Inflammatory macrophage (primary cell): Measurements from ENCODE around the gene MYO3B.
A peak's percentile ranks its signal among the peaks of the same experiment; 100 is the strongest.

ENCODE experiments used
- DNase-seq, 2 donors: peaks; one replicate each; pipeline ENCODE4 v3.0.0-alpha.2; 2020 to 2022

MYO3B gene

DNA sequence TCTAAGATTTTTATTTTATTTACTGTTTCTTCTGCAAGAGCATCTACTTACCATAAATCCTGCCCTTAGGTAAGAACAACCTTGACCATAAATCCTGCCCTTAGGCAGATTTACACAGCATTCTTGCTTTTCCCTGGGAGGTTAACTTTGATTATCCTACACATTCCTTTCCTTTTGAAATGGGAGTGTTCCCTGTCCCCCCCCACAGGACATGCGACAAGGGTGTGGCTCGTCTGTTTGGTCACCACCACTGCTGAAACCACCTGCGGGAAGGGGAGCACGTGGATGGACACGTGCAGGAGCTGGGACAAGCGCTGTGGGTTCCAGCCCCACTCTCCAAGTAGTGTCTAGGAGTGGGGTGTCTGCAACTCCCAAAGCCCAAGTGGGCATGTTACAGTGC, 297.9 kb downstream of the MYO3B start:
- DNase-seq: no peak

DNA sequence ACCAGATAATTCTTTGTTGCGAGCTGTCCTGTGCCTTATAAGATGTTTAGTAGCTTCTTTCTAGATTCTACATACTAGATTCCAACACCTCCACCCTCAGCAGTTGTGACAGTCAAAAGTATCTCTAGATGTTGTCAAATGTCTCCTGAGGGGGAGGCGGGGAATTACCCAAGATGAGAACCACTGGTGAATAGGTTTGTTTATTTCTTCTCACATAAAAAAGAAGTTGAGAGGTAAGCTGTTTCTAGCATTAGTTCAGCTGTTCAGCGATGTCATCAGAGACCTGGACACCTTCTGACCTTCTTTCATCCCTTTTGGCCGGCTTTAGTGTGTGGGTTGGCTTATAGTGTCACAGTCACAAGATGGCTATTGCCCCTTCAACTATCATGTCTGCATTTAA, 299.7 kb downstream of the MYO3B start:
- DNase-seq: no peak

DNA sequence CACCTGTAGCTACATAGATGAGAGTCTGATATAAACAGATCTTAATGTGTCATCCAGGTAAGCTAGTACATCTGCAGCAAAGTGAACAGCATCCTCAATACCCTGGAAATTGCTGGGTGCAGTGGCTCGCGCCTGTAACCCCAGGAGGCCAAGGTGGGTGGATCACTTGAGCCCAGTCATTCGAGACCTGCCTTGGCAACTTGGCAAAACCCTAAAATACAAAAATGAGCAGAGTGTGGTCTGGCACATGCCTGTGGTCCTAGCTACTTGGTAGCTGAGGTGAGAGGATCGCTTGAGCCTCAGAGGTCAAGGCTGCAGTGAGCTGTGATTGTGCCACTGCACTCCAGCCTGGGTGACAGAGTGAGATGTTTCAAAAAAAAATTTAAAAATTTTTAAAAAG, 303.3 kb downstream of the MYO3B start:
- no peak for DNase-seq

DNA sequence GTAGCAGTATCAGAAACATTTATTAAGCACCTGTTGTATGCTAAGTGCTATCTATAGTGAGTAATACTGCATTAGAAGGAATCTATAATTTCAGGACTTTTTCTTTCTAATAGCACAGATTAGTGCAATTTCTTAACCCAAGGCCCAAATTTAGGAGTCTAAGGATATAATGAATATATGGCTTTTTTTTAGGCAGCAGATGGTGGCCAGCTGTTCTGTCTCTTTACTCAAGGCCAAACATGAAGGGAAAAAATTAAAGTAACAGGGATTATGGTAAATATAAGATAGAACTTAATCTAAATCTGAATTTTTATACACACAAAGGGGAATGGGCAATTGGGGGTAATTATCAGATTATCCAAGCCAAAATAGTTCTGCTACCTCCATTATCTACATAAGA, 306.6 kb downstream of the MYO3B start:
- no peak for DNase-seq

DNA sequence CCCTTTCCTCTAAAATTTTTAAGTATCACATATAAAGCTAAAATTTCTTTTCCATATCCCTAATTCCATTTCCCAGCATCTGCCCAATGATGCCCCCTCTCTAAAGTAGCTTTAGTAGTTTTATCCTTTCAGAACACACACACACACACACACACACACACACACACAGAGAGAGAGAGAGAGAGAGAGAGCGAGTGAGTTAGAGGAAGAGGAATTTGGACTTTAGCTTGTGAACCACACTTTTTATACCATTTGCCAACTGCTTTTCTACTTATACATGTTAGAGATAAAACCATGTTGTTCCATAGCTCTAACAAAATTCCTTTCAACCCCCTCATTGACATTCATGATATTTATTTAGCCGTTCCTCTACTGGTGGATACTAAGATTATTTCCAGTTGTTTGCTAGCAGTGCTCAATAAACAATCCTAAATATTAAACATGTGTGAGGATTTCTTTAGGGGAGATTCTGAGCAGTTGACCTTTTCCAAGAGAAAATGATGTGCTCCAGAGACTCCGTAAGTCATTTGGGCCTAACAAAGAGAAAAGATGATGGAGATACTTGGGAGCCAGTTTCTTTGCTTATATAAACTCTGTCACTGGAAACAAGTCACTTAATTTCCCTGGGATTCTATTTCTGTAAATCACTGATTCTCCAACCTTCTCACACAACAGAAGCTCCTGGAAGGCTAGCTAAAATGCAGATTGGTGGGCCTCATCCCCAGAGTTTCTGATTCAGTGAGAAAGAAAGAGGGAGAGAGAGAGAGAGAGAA, 307.5 kb downstream of the MYO3B start:
- no peak for DNase-seq

DNA sequence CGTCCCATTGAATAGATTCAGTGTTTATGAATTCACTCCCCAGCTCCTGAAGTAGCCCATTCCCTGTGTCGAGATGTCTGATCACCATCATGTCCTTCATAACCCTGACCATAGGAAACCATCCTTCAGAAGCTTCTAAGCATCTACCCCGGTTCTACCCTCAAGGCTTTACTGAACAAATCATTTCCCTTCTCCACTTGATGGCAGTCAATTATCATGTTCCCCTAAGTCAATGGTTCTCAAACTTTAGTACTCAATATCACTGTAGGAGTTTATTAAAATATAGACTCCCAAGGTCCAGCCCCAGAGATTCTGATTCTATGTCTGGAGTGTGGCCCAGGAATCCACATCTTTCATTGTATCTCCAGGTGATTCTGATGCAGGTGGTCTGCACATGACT, 308.8 kb downstream of the MYO3B start:
- no peak for DNase-seq

DNA sequence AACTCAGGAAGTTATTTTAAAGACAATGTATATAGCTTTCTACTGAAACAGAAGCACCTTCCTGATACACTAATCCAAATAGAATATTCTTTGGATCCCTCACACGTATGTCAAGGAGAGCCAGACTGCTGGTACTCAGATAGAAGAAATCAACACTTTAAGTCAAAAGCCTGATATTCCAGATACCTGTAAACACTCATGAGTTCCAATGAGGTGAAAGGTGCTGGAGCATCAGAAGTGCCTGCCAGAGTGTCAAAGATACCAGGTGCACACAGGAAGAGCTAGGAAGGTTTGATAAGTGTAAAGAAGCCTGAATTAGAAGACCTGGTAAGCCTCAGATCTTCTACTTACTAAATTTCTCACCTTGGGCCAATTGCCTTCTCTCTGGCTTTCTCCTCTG, 310.9 kb downstream of the MYO3B start:
- no peak for DNase-seq

DNA sequence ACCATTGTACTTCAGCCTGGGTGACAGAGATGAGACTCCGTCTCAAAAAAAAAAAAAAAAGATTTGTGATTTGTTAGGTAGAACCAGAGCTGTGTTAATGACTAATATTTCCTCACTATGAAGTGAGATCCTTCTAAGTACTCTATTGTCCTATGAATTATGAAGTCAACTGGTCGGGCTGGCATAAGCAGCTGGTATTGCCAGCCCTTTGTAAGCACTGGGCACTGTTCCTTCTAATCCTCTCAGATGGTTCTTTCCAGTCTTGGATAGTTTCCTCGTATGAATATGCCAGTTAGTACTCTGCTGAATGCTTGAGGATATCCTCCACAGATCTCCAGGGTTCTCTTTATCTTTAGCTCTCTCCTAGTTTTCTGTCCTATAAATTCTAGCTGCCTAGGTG, 314.1 kb downstream of the MYO3B start:
- DNase-seq: no peak

DNA sequence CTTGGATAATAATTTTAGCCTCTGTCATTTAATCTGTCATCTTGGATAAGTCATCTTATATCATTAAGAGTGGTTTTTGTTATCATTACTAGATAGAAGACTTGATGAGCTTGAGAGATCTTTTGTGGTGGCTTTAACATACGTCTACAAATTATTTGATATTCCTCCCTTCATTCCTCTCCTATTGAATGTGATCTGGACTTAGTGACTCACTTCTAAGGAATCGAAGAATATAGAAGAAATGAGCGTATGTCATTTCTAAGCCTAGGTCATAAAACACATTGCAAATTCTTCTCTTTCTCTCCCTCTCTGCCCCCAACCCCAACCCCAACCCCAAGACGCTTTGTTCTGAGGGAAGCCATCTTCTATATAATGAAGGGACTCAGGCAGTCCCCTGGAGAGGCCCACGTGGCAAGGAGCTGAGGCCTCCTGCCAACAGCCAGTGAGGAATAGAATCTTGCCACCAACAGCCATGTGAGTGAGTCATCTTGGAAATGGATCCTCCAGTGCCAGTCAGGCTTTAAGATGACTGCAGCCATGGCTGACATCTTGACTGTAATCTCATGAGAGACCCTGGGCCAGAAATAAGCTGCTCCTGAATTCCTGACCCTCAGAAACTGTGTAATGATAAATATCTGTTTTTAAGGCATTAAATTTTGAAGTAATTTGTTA, 315.6 kb downstream of the MYO3B start:
- DNase-seq: no peak

DNA sequence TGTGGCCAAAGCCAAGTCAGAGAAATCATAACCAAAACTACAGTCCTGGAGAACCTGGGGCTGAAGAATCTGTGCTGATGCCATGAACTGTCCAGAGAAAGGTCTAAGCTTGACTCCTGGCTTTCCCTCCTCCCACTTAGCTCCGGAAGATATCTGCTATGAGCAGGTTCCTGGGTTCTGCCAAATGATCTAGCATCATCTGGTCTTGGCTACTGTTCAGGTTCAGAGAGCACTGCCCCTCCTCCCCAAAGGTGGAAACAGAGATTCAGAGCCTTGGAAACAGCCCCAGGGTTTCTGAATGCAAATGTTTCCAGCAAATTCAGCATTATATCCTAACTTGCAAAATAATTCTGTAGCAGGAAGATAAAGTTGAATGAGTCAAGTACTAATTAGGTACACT, 317.9 kb downstream of the MYO3B start:
- no peak for DNase-seq

DNA sequence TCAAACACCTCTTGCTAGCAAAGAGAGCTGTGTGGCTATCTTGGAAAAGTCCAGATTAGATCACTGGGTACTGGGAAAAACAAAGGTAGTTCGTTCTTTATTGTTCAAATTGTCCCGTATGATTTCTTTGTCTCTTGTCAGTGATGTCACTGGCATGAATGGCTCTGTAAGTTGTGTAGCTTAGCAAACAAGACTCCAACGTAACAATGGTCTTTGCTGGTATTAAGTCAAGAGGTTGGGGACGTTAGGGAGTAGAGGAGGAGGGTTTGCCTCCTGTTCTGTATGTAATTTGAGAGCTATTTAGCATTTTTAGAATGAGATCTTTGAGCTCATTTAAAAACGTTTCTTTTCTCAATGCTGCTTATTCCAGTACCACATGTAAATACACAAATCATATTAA, 320.7 kb downstream of the MYO3B start:
- no peak for DNase-seq

DNA sequence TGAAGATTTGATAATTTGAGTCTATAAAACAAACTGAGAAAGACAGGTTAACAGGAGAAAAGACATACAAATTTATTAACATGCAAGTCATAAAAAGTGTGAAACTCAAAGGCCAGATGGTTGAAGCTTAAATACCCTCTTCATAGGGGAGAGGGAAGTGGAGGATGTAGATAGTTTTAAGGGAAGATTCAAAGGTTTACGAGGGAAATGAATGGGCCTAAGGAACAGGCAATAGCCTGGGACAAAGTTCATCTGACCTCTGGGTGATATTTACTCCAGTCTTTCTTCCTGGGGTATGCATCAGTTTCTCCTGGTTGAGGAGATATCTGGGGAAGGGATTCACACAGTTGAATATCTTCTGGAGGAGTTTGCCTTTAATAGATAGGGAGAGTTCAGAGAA, 322.2 kb downstream of the MYO3B start:
- DNase-seq: no peak

DNA sequence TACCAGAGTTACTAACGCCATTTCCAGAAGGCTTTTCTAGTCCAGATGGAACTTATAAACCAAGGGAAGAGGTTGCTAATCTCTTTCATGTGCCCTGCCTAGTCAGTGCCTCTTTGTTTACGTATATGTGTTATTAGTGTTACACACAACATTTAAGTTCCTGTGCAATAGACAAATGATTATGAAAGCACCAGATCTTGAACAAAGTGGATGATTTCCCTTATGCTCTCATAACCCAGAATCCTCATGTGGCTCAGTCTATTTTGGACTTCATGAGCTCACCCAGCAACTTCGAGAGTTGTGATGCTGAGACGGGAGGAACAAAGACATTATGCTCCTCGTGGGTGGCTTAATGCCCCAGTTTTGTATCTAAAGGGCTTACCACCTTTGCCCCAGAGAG, 322.8 kb downstream of the MYO3B start:
- DNase-seq: peak; percentile 9 to 68

DNA sequence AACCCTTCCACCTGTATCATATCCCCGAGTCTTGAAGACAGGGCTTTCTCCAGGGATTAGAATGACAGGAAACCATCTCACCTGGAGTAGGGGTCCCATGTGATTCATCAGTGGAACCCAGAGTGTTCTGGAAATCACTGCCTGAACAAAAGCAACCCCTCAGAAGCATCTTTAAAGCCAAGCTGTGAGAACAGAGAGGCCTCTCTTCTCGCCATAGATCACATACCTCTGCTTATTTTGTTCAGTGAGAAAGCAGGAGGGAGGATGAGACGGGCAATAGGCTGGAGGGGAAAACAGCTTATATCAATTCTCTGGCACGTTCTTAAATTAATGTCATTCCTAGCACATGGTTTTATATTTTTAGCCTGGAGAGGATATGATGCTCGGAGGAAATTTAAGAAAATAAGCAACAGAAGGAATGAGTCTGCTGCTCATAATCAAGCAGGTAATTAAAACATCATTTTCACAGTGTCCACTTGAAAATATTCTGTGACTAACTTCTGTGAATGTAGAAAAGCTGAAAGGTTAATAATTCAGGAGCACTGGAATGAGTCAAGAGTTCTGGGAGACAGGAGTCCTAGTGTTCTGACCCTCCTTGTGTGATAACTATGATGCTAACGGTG, 323.6 kb downstream of the MYO3B start:
- DNase-seq: no peak

DNA sequence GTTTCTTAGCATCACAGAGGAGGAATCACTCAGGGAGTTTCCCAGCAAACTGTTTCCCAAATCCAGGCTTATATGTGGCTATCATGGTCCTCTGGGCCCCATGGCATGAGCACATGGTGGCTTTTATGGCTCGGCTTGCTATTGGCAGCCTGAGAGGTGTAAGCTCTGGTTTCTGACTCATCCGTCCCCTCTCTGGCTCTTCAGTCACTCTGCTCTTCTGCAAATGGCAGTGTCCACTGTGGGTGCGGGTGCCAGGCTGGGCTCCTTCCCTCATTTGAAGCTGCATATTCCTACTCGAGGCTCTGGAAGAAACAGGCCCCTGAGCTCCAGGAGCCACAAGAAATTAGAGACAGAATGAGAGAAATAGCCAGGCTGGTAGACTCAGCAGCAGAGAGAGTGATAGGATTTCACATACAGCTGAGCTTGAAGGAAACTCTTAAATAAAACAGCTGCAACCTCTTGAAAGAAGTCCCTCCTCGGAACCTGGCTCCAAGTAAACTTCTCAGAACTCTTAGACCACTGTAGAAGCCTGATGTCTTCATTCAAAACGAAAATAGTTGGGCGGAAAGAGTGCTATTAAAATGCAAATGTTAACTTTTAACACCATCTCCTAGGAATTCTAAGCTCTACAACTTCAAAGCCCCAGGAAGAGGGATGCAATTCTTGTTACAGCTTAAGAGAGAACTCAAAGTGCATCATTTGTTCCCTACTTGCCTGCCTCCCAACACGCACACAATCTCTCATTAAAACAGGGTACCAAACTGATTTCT, 324.6 kb downstream of the MYO3B start:
- DNase-seq: no peak

DNA sequence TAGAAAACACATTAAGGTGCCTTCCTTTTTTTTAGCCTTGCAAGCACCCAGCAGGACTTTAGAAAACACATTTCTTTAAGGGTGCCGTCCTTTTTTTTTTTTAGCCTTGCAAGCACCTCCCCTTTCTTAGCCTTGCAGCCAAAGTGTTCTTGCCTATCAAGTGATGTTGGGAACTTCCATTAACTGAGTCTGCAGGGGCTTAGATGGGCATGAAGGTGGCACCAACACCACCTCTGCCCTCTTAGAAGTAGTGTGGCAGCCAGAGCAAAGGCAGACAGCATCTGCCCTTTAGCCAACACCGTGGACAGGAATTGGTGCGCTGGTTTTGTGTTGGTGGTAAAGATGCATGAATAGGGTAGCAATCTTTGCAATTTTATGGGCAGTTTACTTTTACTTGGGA, 325.6 kb downstream of the MYO3B start:
- DNase-seq: no peak

DNA sequence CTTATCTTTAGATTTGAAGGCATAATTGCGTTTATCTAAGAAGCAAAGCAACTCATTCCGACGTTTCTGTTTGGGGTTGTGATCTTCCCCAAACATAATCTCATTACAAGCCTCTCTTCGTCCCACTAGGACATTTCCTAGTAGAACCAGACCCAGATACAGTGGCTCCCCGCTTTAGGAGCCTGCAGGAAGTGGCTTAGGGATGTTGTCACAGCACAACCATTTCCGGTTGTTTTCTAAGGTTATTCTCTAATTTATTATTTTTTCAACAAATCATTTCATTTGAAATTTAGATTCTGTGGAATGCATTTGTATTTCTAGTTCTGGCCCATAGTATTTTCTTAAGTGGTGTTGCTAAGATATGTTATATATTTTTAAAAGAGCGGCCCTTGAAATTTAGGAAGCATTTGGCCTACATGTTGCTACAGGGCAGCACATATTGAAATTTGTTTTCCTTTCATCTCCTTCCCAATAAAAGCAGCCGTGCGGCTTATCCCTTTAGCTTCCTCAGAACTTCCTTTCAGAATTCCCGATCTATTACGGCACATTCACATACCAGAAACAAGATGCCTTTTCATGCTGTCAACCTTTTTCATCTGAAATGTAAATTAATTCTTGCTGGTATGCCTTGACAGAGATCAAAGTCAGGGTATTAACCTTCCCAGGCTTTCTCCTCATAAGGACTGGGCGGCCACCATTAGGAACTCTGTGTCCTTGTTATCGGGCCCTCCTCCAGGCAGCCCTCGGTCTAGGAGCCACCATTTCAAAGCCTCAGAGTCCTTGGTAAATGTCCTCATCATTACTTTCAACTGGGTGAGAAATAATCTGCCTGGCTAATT, 326.2 kb downstream of the MYO3B start:
- DNase-seq: no peak

DNA sequence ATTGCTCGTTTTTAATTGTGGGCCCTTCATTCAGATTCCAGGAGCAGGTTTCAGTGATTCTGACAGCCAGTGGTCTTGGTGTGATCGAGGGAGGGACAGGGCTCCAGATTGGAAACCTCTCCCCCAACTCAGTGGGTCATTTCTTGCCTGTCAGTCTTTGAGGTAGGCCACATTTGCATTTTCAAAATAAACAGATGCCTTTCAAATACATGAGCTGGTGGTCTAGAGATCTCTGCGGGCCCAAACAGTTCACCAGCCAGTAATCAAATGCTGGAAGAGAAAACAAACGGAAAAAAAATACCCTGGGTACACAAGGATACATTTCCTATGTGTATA, 326.8 kb downstream of the MYO3B start:
- no peak for DNase-seq

DNA sequence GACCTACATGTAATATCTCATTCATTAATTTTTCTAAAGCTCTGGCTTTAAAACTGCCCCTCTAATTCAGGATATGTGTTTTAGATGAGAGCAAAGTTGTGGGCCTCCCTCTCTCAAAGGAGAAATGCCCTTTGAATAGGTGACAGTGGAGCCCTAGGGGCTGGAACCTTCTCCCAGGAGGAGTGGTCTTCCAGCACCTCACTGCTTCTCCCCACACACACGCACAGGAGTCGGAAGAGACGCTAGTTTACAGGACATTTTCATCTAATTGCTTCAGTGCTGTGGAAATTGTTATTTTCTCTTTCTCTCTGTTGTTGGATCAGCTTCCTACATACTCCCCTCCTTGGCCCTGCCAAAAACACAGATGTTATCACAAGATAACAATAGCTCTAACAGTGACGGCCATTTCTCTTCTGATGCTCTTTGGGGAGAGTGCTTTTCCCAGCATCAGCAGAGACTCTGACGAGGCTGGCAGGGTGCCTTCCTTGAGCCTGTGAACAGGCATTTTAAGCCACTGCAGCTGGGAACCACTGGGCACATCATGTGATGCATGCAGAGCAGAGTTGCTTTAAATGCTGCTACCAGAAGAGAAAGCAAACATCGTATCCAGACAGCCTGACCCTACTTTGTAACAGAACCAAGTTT, 327.8 kb downstream of the MYO3B start:
- no peak for DNase-seq

DNA sequence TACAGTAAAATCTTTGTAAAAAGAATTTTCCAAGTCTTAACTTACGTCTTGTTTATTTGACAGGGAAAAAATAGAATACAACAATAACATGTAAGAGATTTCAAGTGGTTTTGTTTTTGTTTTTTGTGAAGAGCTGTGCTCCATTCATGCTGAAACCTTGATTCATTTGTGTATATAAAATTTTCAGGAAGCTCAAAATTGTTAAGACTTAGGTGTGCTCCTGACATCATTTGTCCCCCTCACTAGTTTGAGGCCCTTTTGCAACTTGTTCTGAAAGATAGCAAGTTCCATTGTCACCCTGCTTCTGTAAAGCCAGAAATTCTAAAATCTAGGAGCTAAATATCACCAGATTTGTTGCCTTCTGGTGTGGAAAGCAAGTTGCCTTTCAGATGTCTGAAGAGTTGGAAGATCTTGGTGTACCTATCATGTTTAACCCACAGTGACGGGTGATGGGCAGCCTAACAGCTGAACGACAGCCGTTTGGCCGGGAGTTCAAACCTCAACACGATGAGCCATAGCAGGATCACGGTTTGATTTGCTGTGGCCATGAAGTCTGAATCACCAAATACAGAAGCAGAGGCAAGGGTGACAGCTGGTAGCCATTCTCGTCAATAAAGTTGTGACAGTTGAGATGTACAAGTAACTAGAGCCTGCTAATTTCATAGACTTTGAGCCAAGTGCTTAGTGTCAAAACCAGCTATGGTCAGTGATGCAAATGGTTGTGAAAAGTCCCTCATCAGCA, 331.7 kb downstream of the MYO3B start:
- no peak for DNase-seq

DNA sequence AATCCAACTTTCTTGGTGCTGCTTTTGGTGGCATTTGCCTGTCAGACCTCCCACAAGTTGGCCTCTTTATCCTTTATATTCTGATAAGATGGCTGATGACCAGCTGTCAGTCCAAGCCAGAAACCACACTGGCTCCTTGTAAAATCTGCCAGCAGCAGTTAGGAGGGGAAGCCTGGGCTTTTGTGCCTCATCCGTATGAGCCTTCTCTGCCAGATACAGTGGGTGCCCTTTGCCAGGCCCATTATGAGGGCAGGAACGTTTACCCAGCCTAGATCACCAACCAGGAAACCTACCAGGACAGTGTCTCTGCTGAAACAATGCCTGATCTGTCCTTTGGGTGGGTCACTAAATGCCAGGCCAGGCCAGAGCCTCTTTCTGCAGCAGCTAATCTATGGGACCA, 334.3 kb downstream of the MYO3B start:
- no peak for DNase-seq
